LNCAP (cell line): ENCODE results near the gene GALNT10.

Experiments used
- CTCF ChIP-seq: fragments of 450-650 bp; IDR thresholded peaks from 2 replicates; pipeline ENCODE4 v1.5.1; 2017; ENCODE audit warnings: mild to moderate bottlenecking

GALNT10 gene

GRCh38 chr5:154331232-154331631 is 140.7 kb downstream of the GALNT10 start:
- no peak for TF ChIP-seq CTCF

- TF ChIP-seq CTCF, result no peak
These were observed 141.4 kb downstream of the GALNT10 start for GRCh38 chr5:154331924-154332323.

GRCh38 chr5:154332451-154332850 is 141.9 kb downstream of the GALNT10 start:
- no peak for TF ChIP-seq CTCF

- TF ChIP-seq CTCF, result no peak
These were observed 142.5 kb downstream of the GALNT10 start for GRCh38 chr5:154333016-154333415.

GRCh38 chr5:154334406-154335064 is 144.0 kb downstream of the GALNT10 start:
- no peak for TF ChIP-seq CTCF

- no peak for TF ChIP-seq CTCF
These were observed 144.5 kb downstream of the GALNT10 start for GRCh38 chr5:154335065-154335448.

- TF ChIP-seq CTCF, result no peak
These were observed 151.1 kb downstream of the GALNT10 start for GRCh38 chr5:154341620-154342019.

- TF ChIP-seq CTCF, result no peak
These were observed 151.7 kb downstream of the GALNT10 start for GRCh38 chr5:154342211-154342610.
